ENCODE results near the gene FURIN.
"Not testable (repeated sequence)": the region's sequence is repeated elsewhere in the genome, so short reads cannot be mapped to it uniquely, and the experiment has no call there.

The FURIN gene

DNA sequence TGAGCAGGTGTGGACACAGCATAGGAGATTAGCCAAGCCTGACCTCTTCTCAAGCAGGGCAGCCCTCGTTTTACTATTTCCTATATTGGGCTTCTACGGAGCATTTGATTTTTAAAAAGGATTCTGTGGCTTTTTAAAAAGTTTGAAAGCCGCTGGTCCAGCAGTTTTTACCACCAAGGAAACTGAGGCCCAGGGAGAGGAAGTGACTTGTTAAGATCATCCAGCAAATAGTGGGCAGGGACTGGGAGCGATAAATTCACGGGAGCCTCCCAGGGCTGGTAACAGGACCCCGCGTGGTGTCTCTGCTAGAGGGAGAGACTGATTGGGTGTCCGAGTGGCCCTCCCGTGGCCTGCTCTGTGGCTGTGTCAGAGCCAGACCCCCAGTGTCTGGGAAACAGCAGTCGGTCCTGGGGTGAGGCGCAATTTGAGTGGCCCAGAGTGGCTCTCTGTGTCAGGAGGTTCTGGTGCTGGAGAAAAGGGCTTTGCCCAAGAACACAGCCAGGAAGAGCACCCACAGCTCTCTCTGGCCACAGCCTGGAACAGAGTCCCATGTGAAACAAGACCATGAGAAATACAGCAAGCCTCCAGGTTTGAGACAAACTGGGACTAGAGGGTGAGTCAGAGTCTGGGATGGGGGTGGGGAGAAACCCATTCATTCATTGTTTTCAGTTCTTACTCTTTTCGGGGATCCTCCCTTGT is 4.2 kb downstream of the FURIN start:
- Histone ChIP-seq H3K9ac (ENCODE audit: low read length) (peak overlapping the region; percentile 37), H3K4me3 (ENCODE audit: low read depth in 1 of 2, low read length in 2 of 2) (peak overlapping the region; percentile 60 to 63), H3K27me3 (ENCODE audit: control insufficient read depth in 1 of 2, insufficient read depth in 2 of 2, low read length in 2 of 2) (no peaks in the 10 kb centered on the region), H3K9me3 (ENCODE audit: low read length) (no peaks in the 10 kb centered on the region), H3K36me3 (ENCODE audit: insufficient read depth, low read length) (peaks cover 15% of the 10 kb centered on the region), H3K4me1 (ENCODE audit: insufficient read depth, low read length) (peaks cover 30% of the 10 kb centered on the region), H3K27ac (ENCODE audit: low read depth, low read length) (peak overlapping the region; percentile 66)

DNA sequence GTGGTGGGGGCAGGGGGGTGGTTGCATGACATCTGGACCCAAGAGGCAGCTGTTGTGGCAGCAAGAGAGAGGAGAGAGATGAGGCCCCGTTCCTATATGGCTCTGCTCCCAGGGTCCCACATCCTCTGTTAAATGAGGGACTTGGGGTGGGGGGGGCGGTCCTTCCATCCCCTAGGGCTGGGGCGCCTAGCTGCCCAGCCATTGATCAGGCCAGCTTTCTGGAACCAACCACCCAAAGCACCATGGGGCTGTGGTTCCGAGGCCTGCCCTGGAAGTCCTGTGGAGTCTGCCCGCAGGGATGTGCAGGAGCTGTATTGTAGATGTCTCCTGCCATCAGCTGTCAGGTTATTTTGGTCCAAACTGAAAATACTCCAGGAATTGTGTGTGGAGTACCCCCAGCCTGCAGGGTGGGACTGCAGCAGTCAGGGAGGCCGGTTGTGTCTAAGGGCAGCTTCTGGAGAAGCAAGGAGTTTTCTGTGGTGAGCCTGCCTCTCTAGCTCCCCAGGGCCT is 5.2 kb downstream of the FURIN start:
- no peaks in the 10 kb centered on the region for H3K27me3 ChIP-seq (ENCODE audit: control insufficient read depth in 1 of 2, insufficient read depth in 2 of 2, low read length in 2 of 2)
- no peak overlapping the region for H3K9ac ChIP-seq (ENCODE audit: low read length)
- H3K9me3 ChIP-seq (ENCODE audit: low read length) = no peaks in the 10 kb centered on the region
- no peak overlapping the region for H3K4me3 ChIP-seq (ENCODE audit: low read depth in 1 of 2, low read length in 2 of 2)
- no peak overlapping the region for H3K27ac ChIP-seq (ENCODE audit: low read depth, low read length)
- peaks cover 24% of the 10 kb centered on the region for H3K36me3 ChIP-seq (ENCODE audit: insufficient read depth, low read length)
- H3K4me1 ChIP-seq (ENCODE audit: insufficient read depth, low read length) = peaks cover 30% of the 10 kb centered on the region

DNA sequence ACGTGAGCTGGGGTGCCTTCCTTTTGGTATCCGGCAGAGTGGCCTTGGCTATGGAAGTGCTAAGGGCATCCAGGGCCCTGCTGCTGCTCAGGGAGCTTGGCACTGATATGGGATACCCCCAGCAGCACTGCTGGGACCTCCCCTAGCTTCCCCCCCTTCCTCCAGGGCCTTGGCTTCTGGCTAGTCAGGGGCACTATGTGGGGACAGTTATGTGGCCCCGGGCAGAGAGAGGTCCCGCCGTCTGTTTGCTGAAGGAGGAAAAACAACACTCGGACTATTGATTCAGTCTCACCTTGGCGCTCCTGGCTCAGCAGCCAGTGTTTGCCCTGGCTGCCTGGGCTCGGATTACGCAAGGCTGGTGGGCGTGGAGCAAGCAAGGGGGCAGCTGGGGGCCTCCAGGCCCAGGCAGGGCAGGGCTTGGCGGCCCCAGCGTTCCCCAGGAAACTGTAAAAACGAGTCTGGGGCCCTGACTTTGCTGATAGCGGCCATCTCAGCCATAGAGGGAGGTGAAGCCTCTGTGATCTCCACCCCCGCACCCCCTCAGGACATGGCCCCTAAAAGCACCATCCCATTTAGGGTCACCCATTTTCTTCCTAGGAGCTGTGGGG is 5.7 kb downstream of the FURIN start:
- H3K4me1 ChIP-seq (ENCODE audit: insufficient read depth, low read length) = peaks cover 28% of the 10 kb centered on the region
- no peak overlapping the region for H3K4me3 ChIP-seq (ENCODE audit: low read depth in 1 of 2, low read length in 2 of 2)
- H3K27me3 ChIP-seq (ENCODE audit: control insufficient read depth in 1 of 2, insufficient read depth in 2 of 2, low read length in 2 of 2) = no peaks in the 10 kb centered on the region
- no peak overlapping the region for H3K9ac ChIP-seq (ENCODE audit: low read length)
- H3K36me3 ChIP-seq (ENCODE audit: insufficient read depth, low read length) = peaks cover 30% of the 10 kb centered on the region
- no peaks in the 10 kb centered on the region for H3K9me3 ChIP-seq (ENCODE audit: low read length)
- H3K27ac ChIP-seq (ENCODE audit: low read depth, low read length) = no peak overlapping the region

DNA sequence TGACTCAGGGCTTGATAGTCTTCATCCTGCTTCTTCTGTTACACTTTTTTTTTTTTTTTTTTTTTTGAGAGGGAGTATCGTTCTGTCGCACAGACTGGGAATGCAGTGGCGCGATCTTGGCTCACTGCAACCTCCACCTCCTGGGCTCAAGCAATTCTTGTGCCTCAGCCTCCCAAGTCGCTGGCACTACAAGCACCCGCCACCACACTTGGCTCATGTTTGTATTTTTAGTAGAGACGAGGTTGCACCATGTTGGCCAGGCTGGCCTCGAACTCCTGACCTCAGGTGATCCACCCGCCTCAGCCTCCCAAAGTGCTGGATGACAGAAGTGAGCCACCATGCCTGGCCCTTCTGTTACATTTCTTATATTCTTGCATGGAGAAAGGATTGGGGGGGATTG is 6.6 kb downstream of the FURIN start:
- not testable (repeated sequence) for H3K9ac ChIP-seq (ENCODE audit: low read length); H3K4me3 ChIP-seq (ENCODE audit: low read depth in 1 of 2, low read length in 2 of 2); H3K27me3 ChIP-seq (ENCODE audit: control insufficient read depth in 1 of 2, insufficient read depth in 2 of 2, low read length in 2 of 2); H3K9me3 ChIP-seq (ENCODE audit: low read length); H3K27ac ChIP-seq (ENCODE audit: low read depth, low read length)
- Histone ChIP-seq H3K36me3 (ENCODE audit: insufficient read depth, low read length) (peaks cover 38% of the 10 kb centered on the region), H3K4me1 (ENCODE audit: insufficient read depth, low read length) (peaks cover 20% of the 10 kb centered on the region)

DNA sequence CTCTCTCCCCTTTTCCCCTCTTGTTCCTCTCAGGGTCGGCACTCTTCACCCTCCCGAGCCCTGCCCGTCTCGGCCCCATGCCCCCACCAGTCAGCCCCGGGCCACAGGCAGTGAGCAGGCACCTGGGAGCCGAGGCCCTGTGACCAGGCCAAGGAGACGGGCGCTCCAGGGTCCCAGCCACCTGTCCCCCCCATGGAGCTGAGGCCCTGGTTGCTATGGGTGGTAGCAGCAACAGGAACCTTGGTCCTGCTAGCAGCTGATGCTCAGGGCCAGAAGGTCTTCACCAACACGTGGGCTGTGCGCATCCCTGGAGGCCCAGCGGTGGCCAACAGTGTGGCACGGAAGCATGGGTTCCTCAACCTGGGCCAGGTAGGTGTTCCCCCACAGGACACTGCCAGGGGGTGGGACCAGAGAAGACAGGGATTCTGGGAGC is 7.2 kb downstream of the FURIN start:
- Histone ChIP-seq H3K27me3 (ENCODE audit: control insufficient read depth in 1 of 2, insufficient read depth in 2 of 2, low read length in 2 of 2) (no peaks in the 10 kb centered on the region), H3K4me3 (ENCODE audit: low read depth in 1 of 2, low read length in 2 of 2) (no peak overlapping the region), H3K9me3 (ENCODE audit: low read length) (no peaks in the 10 kb centered on the region), H3K36me3 (ENCODE audit: insufficient read depth, low read length) (peaks cover 43% of the 10 kb centered on the region), H3K4me1 (ENCODE audit: insufficient read depth, low read length) (peaks cover 15% of the 10 kb centered on the region), H3K9ac (ENCODE audit: low read length) (no peak overlapping the region), H3K27ac (ENCODE audit: low read depth, low read length) (no peak overlapping the region)

DNA sequence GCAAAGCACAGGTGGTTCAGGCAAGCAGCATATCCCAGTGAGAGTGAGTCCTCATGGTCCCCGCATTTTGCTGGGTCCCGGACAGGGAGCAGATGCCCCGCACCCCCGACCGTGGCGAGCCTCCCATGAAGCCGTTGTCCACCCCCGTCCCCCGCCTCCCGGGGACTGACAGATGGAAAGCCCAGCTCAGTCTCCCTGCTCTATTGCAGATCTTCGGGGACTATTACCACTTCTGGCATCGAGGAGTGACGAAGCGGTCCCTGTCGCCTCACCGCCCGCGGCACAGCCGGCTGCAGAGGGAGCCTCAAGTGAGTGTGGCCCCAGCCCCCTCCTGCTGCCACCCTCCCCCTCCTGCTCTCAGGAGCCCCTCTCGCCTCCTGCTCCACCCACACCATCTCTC is 7.7 kb downstream of the FURIN start:
- Histone ChIP-seq H3K27me3 (ENCODE audit: control insufficient read depth in 1 of 2, insufficient read depth in 2 of 2, low read length in 2 of 2) (no peaks in the 10 kb centered on the region), H3K9ac (ENCODE audit: low read length) (no peak overlapping the region), H3K27ac (ENCODE audit: low read depth, low read length) (no peak overlapping the region), H3K4me3 (ENCODE audit: low read depth in 1 of 2, low read length in 2 of 2) (no peak overlapping the region), H3K9me3 (ENCODE audit: low read length) (no peaks in the 10 kb centered on the region), H3K36me3 (ENCODE audit: insufficient read depth, low read length) (peaks cover 48% of the 10 kb centered on the region), H3K4me1 (ENCODE audit: insufficient read depth, low read length) (peaks cover 13% of the 10 kb centered on the region)

DNA sequence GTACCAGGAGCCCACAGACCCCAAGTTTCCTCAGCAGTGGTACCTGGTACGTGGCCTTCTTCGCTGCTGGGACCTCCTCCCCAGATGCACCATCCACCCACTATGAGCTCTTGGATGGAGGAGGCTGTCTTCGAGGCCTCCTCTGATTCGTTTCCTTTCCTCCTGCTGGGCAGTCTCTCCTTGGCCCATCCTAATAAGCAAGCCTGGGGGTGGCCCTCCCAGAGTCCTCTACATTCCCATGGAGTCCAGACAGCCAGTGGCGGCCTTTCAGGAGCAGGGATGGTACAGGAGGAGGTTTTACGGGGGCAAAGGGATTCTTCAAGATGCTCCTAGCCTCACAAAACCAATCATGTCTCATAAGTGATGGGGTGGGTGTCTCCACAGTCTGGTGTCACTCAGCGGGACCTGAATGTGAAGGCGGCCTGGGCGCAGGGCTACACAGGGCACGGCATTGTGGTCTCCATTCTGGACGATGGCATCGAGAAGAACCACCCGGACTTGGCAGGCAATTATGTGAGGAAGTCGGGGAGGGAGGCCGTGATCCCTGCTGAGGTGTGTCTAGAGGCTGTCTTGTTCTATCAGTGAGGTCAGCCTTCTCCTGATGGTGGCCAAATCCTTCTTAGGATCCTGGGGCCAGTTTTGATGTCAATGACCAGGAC is 8.3 kb downstream of the FURIN start:
- Histone ChIP-seq H3K27me3 (ENCODE audit: control insufficient read depth in 1 of 2, insufficient read depth in 2 of 2, low read length in 2 of 2) (no peaks in the 10 kb centered on the region), H3K36me3 (ENCODE audit: insufficient read depth, low read length) (peaks cover 48% of the 10 kb centered on the region), H3K27ac (ENCODE audit: low read depth, low read length) (no peak overlapping the region), H3K9ac (ENCODE audit: low read length) (no peak overlapping the region), H3K9me3 (ENCODE audit: low read length) (no peaks in the 10 kb centered on the region), H3K4me1 (ENCODE audit: insufficient read depth, low read length) (peaks cover 13% of the 10 kb centered on the region), H3K4me3 (ENCODE audit: low read depth in 1 of 2, low read length in 2 of 2) (no peak overlapping the region)

DNA sequence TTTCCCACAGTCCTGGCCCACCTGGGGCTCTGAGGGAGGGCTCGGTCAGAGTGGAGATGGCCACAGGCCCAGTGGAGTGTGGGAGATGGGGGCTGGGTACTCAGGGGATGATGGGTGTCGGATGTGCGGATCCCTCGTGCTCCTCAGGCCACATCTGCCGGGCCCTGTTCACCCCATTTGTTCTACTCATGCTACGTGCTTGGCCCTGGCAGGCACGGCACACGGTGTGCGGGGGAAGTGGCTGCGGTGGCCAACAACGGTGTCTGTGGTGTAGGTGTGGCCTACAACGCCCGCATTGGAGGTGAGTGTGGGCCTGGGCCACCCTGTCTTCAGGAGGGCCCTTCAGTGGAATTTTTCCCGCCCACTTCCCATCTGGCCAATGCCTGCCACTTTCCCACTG is 8.9 kb downstream of the FURIN start:
- Histone ChIP-seq H3K9me3 (ENCODE audit: low read length) (no peaks in the 10 kb centered on the region), H3K36me3 (ENCODE audit: insufficient read depth, low read length) (peaks cover 48% of the 10 kb centered on the region), H3K4me1 (ENCODE audit: insufficient read depth, low read length) (peaks cover 11% of the 10 kb centered on the region), H3K9ac (ENCODE audit: low read length) (no peak overlapping the region), H3K27ac (ENCODE audit: low read depth, low read length) (no peak overlapping the region), H3K27me3 (ENCODE audit: control insufficient read depth in 1 of 2, insufficient read depth in 2 of 2, low read length in 2 of 2) (no peaks in the 10 kb centered on the region), H3K4me3 (ENCODE audit: low read depth in 1 of 2, low read length in 2 of 2) (no peak overlapping the region)

DNA sequence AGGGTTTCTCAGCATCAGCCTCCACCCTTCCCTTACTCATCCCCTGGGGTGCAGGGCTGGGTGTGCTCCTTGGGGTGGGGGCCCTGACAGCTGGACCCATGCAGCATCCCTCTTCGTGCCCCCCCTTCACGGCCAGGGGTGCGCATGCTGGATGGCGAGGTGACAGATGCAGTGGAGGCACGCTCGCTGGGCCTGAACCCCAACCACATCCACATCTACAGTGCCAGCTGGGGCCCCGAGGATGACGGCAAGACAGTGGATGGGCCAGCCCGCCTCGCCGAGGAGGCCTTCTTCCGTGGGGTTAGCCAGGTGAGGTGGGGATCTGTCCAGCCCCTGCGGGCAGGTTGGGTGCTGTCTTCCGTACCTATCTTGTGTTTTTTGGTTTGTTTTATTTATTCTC is 9.6 kb downstream of the FURIN start:
- peaks cover 5% of the 10 kb centered on the region for H3K4me1 ChIP-seq (ENCODE audit: insufficient read depth, low read length)
- H3K27ac ChIP-seq (ENCODE audit: low read depth, low read length) = no peak overlapping the region
- no peaks in the 10 kb centered on the region for H3K27me3 ChIP-seq (ENCODE audit: control insufficient read depth in 1 of 2, insufficient read depth in 2 of 2, low read length in 2 of 2)
- no peaks in the 10 kb centered on the region for H3K9me3 ChIP-seq (ENCODE audit: low read length)
- peaks cover 48% of the 10 kb centered on the region for H3K36me3 ChIP-seq (ENCODE audit: insufficient read depth, low read length)
- no peak overlapping the region for H3K9ac ChIP-seq (ENCODE audit: low read length)
- no peak overlapping the region for H3K4me3 ChIP-seq (ENCODE audit: low read depth in 1 of 2, low read length in 2 of 2)

DNA sequence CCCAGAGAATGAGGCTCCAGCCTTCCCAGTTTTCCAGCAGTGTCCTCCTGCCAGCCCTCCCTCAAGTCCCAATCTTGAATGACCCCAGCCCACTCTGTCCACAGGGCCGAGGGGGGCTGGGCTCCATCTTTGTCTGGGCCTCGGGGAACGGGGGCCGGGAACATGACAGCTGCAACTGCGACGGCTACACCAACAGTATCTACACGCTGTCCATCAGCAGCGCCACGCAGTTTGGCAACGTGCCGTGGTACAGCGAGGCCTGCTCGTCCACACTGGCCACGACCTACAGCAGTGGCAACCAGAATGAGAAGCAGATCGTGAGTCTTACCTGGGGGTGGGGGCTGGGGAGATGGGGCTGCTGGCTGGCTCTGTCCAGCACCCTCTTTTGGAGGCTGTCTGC is 10.3 kb downstream of the FURIN start:
- Histone ChIP-seq H3K9me3 (ENCODE audit: low read length) (no peaks in the 10 kb centered on the region), H3K27ac (ENCODE audit: low read depth, low read length) (no peak overlapping the region), H3K36me3 (ENCODE audit: insufficient read depth, low read length) (peaks cover 48% of the 10 kb centered on the region), H3K4me3 (ENCODE audit: low read depth in 1 of 2, low read length in 2 of 2) (no peak overlapping the region), H3K27me3 (ENCODE audit: control insufficient read depth in 1 of 2, insufficient read depth in 2 of 2, low read length in 2 of 2) (no peaks in the 10 kb centered on the region), H3K9ac (ENCODE audit: low read length) (no peak overlapping the region), H3K4me1 (ENCODE audit: insufficient read depth, low read length) (peaks cover 8% of the 10 kb centered on the region)

DNA sequence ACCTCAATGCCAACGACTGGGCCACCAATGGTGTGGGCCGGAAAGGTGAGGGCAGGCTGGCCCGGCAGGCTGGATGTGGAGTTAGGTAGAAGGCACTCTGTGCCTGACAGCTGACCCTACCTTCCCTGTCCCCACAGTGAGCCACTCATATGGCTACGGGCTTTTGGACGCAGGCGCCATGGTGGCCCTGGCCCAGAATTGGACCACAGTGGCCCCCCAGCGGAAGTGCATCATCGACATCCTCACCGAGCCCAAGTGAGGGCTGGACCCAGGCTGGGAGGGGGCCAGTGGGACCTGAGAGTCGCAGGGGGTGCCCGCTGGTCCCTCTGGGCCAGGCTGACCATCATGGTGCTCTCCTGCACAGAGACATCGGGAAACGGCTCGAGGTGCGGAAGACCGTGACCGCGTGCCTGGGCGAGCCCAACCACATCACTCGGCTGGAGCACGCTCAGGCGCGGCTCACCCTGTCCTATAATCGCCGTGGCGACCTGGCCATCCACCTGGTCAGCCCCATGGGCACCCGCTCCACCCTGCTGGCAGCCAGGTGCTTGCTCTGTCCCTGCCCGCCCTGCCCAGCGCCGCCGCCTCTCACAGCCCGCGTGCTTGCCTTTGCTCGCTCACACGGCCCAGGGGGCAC is 11.5 kb downstream of the FURIN start:
- Histone ChIP-seq H3K9me3 (ENCODE audit: low read length) (no peaks in the 10 kb centered on the region), H3K27me3 (ENCODE audit: control insufficient read depth in 1 of 2, insufficient read depth in 2 of 2, low read length in 2 of 2) (no peaks in the 10 kb centered on the region), H3K36me3 (ENCODE audit: insufficient read depth, low read length) (peaks cover 48% of the 10 kb centered on the region), H3K4me3 (ENCODE audit: low read depth in 1 of 2, low read length in 2 of 2) (no peak overlapping the region), H3K9ac (ENCODE audit: low read length) (no peak overlapping the region), H3K27ac (ENCODE audit: low read depth, low read length) (no peak overlapping the region), H3K4me1 (ENCODE audit: insufficient read depth, low read length) (peaks cover 15% of the 10 kb centered on the region)

Data from muscle layer of colon (tissue), 2 donors.